HEK293 (cell line): ENCODE measurements around the gene MAPK12.

ENCODE experiments used
- ELK4 ChIP-seq: IDR thresholded peaks from 2 replicates; pipeline ENCODE4 v1.6.1; 2011; ENCODE audit warnings: mild to moderate bottlenecking, low read depth, low read length, borderline replicate concordance
- IKZF3 ChIP-seq: fragments of 450-650 bp; IDR thresholded peaks from 2 replicates; pipeline ENCODE4 v1.5.0; 2018; ENCODE audit warnings: missing biosample characterization, mild to moderate bottlenecking, missing genetic modification characterization, moderate library complexity
- KLF1 ChIP-seq: fragments of 450-650 bp; formaldehyde crosslinking; IDR thresholded peaks from 2 replicates; pipeline ENCODE4 v1.5.1; 2016; ENCODE audit warnings: missing biosample characterization, missing genetic modification characterization
- KLF9 ChIP-seq: fragments of 450-650 bp; formaldehyde crosslinking; IDR thresholded peaks from 2 replicates; pipeline ENCODE4 v1.5.1; 2016; ENCODE audit warnings: missing biosample characterization, missing genetic modification characterization, low read depth
- MEIS1 ChIP-seq: sonication (generic); formaldehyde crosslinking; IDR thresholded peaks from 2 replicates; pipeline ENCODE4 v1.8.1; 2022; ENCODE audit warnings: missing genetic modification reagents, mild to moderate bottlenecking, borderline replicate concordance
- MYNN ChIP-seq: fragments of 450-650 bp; formaldehyde crosslinking; IDR thresholded peaks from 2 replicates; pipeline ENCODE4 v1.5.1; 2016; ENCODE audit warnings: missing biosample characterization, missing genetic modification characterization, borderline replicate concordance
- PATZ1 ChIP-seq: fragments of 450-650 bp; formaldehyde crosslinking; IDR thresholded peaks from 2 replicates; pipeline ENCODE4 v1.5.1; 2016; ENCODE audit warnings: missing biosample characterization, missing genetic modification characterization
- PRDM2 ChIP-seq: fragments of 450-650 bp; formaldehyde crosslinking; IDR thresholded peaks from 2 replicates; pipeline ENCODE4 v1.5.1; 2016; ENCODE audit warnings: missing biosample characterization, missing genetic modification characterization, borderline replicate concordance
- REST ChIP-seq: fragments of 450-650 bp; formaldehyde crosslinking; IDR thresholded peaks from 2 replicates; pipeline ENCODE4 v1.5.1; 2016; ENCODE audit warnings: missing biosample characterization, missing genetic modification characterization
- SP2 ChIP-seq: fragments of 450-650 bp; formaldehyde crosslinking; IDR thresholded peaks from 2 replicates; pipeline ENCODE4 v1.5.1; 2016; ENCODE audit warnings: missing biosample characterization, missing genetic modification characterization
- WT1 ChIP-seq: fragments of 450-650 bp; formaldehyde crosslinking; IDR thresholded peaks from 2 replicates; pipeline ENCODE4 v1.5.1; 2016; ENCODE audit warnings: missing biosample characterization, missing genetic modification characterization
- ZBTB20 ChIP-seq: fragments of 450-650 bp; formaldehyde crosslinking; IDR thresholded peaks from 2 replicates; pipeline ENCODE4 v1.5.1; 2016; ENCODE audit warnings: missing biosample characterization, missing genetic modification characterization
- ZNF155 ChIP-seq: fragments of 450-650 bp; formaldehyde crosslinking; IDR thresholded peaks from 2 replicates; pipeline ENCODE4 v1.5.1; 2016; ENCODE audit warnings: missing biosample characterization, missing genetic modification characterization
- ZNF221 ChIP-seq: fragments of 450-650 bp; formaldehyde crosslinking; IDR thresholded peaks from 2 replicates; pipeline ENCODE4 v1.5.1; 2017; ENCODE audit warnings: missing biosample characterization, missing genetic modification characterization, borderline replicate concordance
- ZNF324 ChIP-seq: fragments of 450-650 bp; formaldehyde crosslinking; IDR thresholded peaks from 2 replicates; pipeline ENCODE4 v1.5.1; 2016; ENCODE audit warnings: missing biosample characterization, missing genetic modification characterization
- ZNF404 ChIP-seq: fragments of 450-650 bp; formaldehyde crosslinking; IDR thresholded peaks from 2 replicates; pipeline ENCODE4 v1.5.1; 2017; ENCODE audit warnings: missing biosample characterization, missing genetic modification characterization
- ZNF423 ChIP-seq: fragments of 450-650 bp; formaldehyde crosslinking; IDR thresholded peaks from 2 replicates; pipeline ENCODE4 v1.5.1; 2016; ENCODE audit warnings: missing biosample characterization, missing genetic modification characterization
- ZNF501 ChIP-seq: fragments of 450-650 bp; formaldehyde crosslinking; IDR thresholded peaks from 2 replicates; pipeline ENCODE4 v1.5.1; 2016; ENCODE audit warnings: missing biosample characterization, missing genetic modification characterization
- ZNF521 ChIP-seq: fragments of 450-650 bp; formaldehyde crosslinking; IDR thresholded peaks from 2 replicates; pipeline ENCODE4 v1.5.1; 2017; ENCODE audit warnings: missing biosample characterization, mild to moderate bottlenecking, missing genetic modification characterization
- ZNF530 ChIP-seq: fragments of 450-650 bp; formaldehyde crosslinking; IDR thresholded peaks from 2 replicates; pipeline ENCODE4 v1.5.1; 2016; ENCODE audit warnings: low read depth, missing biosample characterization, missing genetic modification characterization
- ZNF544 ChIP-seq: fragments of 450-650 bp; formaldehyde crosslinking; IDR thresholded peaks from 2 replicates; pipeline ENCODE4 v1.5.0; 2017; ENCODE audit warnings: missing biosample characterization, missing genetic modification characterization
- ZNF548 ChIP-seq: fragments of 450-650 bp; formaldehyde crosslinking; IDR thresholded peaks from 2 replicates; pipeline ENCODE4 v1.5.1; 2016; ENCODE audit warnings: missing biosample characterization, missing genetic modification characterization
- ZNF561 ChIP-seq: fragments of 450-650 bp; IDR thresholded peaks from 2 replicates; pipeline ENCODE4 v1.5.1; 2018; ENCODE audit warnings: missing biosample characterization, missing genetic modification characterization, borderline replicate concordance
- ZNF645 ChIP-seq: fragments of 450-650 bp; formaldehyde crosslinking; IDR thresholded peaks from 2 replicates; pipeline ENCODE4; 2016; ENCODE audit warnings: missing biosample characterization, missing genetic modification characterization
- ZNF792 ChIP-seq: fragments of 450-650 bp; formaldehyde crosslinking; IDR thresholded peaks from 2 replicates; pipeline ENCODE4 v1.5.1; 2016; ENCODE audit warnings: missing biosample characterization, missing genetic modification characterization
- ZXDB ChIP-seq: fragments of 450-650 bp; formaldehyde crosslinking; IDR thresholded peaks from 2 replicates; pipeline ENCODE4 v1.5.1; 2016; ENCODE audit warnings: missing biosample characterization, missing genetic modification characterization

Gene MAPK12

GRCh38 chr22:50250555-50251476 is 10.7 kb downstream of the MAPK12 start, which contains the start of gene HDAC10 (continued):
- TF ChIP-seq MYNN (no peak), ZXDB (tag by site-specific recombination) (peak; percentile 32; the same call in 1 of the 2 replicates), ZNF548 (tag by site-specific recombination) (no peak), REST (tag by site-specific recombination) (no peak), PATZ1 (peak; percentile 43; the same call in 1 of the 2 replicates), ZNF324 (tag by site-specific recombination) (no peak), ZNF521 (no peak), ZNF501 (tag by site-specific recombination) (peak; percentile 69; the same call in 1 of the 2 replicates), ZNF544 (tag by site-specific recombination) (no peak), WT1 (tag by site-specific recombination) (no peak), KLF9 (tag by site-specific recombination) (peak; percentile 73), ZNF155 (tag by site-specific recombination) (no peak), ZNF404 (tag by site-specific recombination) (no peak), ZNF221 (tag by site-specific recombination) (no peak), IKZF3 (tag by site-specific recombination) (no peak), ZBTB20 (peak; percentile 96), PRDM2 (tag by site-specific recombination) (no peak), ELK4 (no peak), ZNF561 (peak; percentile 77), ZNF530 (tag by site-specific recombination) (no peak), SP2 (tag by site-specific recombination) (peak; percentile 80), KLF1 (tag by site-specific recombination) (no peak; the same call in 1 of the 2 replicates), ZNF792 (tag by site-specific recombination) (no peak), ZNF423 (tag by site-specific recombination) (no peak), MEIS1 (no peak), ZNF645 (tag by site-specific recombination) (no peak)
